ENCODE results near the gene ZNF106.

ZNF106 gene

DNA sequence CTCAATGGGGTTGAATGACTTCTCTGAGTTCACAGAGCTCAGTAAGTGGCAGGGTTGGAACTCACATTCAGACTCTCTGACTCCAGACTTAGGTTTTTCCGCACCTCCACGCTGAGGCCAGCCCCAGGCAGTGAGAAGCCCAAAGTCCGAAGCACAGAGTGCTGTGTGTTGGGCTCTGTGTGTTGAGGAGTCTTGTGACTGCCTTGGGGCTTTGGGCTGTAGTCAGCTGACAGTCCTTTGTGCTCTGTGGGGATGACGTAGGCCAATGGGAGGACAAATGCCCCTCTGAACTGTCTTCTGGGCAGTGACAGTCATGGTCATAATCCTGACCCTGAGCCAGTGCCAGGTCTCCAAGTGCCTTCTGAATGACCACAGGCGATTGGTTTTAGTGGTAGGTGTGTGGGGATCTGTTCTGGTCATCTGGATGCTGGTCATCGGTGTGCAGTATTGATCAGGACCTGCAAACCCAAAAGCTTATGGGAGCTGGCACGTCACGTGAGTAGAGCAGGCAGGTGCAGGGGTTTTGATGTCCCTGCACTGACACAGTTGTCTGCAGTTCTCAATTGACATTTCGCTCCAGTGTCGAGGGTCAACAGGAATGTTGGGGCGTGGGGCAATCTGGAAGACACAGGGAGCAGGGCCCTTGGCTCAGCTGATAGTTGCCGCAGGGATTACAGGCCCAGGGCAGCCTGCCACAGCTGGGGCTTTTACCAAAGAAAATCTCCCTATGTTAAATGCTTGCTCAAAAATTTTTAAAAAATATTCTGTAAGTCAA lies 86.3 kb downstream of the ZNF106 start:
- ATAC-seq = no peak

DNA sequence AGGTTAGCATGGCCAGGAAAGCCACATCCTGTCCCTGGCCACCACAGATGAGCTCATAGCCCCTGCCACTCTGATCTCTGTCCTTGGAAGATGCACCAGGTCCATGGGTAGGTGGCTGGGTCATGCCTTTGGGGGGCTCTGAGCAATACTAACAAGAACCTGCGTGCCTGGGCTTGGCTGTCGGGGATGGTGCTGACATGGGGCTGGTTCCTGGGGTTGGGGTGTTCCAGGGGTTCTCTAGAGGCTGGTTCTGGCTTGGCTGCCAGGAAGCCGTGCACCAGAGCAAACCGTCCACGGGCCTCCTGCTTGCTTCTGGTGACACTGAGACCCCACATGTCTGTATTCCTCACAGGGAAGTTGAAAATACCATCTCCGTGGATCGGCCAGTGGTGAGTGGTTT lies 87.6 kb downstream of the ZNF106 start:
- ATAC-seq = no peak

DNA sequence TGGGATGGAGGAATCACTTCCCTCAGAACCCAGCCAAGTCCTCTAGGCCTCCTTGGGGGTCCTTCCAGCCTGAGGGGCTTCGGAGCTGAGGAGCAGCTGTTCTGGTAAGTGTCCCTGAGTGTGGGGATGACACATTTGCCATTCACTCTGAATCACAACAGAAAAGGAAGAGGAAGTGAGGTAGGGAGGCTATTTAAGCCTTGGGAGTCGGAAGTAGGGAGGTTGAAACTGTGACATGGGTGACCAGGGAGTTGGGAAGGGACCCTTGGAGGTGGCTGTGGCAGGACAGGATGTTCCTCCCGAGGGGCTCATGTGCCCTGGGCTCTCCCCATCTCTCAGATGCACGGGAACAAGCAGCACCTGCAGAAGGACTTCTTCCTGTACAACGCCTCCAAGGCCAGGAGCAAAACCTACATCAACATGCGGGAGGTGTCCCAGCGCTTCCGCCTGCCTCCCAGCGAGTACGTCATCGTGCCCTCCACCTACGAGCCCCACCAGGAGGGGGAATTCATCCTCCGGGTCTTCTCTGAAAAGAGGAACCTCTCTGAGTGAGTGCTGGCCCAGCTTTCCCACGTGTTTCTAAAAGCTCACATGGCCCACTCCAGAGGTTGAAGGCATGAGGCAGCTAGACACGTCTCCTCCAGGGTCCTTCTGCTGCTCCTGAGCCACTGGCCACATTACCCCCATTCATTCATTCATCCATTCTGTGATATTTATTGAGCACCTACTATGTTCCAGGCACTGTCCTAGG lies 88.3 kb downstream of the ZNF106 start:
- no peak for ATAC-seq

DNA sequence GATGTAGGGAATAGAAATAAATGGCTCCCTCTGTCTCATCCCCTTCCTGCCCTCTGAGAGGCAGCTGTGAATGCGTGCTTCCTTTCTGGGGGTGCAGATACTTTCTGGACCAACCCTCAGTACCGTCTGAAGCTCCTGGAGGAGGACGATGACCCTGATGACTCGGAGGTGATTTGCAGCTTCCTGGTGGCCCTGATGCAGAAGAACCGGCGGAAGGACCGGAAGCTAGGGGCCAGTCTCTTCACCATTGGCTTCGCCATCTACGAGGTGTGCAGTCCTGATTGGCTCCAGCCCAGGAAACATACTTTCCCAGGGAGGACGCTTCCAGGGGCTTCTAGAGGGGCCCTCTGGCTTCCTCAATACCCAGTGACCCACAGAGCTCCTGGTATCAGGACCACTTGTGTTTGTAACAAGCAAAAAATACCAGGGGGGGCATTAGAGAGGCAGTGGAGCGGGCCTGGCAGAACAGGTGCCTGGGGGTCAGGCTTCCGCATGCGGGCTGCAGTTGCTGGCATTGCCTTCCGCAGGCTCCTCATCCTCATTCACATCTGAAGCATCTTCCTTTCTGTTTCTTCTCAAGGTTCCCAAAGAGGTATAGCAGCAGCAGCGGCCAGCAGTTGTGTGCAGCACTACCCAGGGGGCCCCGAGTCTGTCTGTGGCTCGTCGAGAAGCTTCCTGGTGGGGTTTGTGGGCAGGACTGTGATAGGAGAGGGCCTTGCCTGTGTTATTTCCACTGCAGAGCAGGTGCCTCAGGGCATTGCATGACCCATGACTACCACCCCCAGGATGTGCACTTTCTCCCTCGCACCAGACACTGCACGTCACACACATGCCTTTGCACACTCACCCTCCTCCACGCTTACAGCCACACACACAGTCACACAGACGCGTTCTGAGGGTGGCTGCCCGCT lies 89.1 kb downstream of the ZNF106 start:
- no peak for ATAC-seq

DNA sequence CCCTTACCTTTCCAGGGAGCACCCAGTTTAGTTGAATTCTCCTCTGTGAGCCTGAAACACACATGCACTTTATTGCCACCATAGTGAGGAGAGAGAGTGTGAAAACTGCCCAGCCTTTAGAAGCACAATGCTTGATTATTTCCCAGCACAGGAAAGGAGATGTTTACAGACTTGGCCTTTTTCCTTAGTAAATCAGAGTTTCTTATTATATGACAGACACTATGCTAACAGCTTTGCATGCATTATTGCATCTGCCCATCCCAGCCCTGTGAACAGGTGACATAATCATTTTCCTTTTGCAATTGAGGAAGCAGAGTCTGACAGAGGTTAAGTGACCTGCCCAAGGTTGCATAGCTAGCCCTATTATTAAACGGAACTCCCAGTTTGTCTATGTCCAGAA lies 95.1 kb downstream of the ZNF106 start:
- ATAC-seq = no peak

DNA sequence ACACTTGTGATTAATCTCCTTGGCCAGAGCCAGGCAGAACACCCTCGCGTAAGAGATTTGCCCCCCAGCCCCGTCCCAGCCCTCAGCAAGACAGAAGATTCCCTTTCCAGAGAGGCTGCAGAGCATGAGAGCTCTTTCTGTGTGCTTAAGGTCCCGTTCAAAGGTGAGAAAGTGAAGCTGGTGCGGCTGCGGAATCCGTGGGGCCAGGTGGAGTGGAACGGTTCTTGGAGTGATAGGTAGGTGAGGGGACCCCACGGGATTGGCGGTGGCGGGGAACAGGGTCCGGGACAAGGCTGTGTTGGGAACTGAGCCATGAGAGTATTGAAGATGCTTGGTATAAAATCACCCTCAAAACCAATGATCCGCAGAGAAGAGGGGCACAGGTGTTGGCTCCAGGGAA lies 96.8 kb downstream of the ZNF106 start:
- ATAC-seq = no peak

DNA sequence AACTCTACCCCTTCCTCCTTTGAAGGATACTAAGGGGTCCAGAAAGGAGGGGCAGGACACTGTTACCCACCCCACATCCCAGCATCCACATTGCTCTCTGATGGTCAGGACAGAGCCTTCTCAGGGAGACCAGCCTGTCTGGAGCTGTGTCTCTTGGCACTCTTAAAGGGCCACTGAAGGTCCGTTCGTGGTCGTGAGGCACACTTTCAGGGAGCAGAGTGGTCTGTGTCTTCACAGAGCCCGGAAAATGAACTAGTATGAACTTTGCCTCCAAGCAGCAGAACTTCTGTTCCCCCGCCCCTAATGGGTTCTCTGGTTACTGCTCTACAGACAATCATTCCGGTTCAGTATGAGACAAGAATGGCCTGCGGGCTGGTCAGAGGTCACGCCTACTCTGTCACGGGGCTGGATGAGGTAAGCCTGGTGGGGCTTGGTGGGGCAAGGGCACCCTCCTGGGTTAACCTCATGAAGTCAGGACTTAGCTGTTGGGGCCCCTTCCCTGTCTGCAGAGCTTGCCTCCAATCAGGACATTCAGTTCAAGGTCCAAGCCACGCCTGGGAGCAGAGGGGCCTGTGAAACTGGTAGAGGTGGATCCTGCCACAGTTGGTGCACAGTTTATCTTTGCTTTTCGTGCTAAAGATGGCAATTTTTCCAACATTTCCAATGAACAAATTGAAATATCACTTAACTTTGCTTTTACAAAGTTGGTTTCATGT lies 98.5 kb downstream of the ZNF106 start:
- ATAC-seq = no peak

DNA sequence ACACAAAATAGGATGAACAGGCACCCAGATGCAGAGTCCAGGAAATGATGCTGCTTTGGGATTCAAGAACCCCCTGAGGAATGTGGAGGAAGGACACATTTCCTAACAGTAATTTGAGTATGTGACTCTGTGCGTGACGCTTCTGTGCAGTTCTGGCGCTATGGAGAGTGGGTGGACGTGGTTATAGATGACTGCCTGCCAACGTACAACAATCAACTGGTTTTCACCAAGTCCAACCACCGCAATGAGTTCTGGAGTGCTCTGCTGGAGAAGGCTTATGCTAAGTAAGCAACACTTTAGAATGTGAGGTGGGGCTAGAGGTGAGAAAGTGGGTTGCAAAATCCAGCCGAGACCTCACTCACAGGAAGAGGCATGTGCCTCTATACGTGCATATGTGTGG lies 103.3 kb downstream of the ZNF106 start:
- no peak for ATAC-seq

DNA sequence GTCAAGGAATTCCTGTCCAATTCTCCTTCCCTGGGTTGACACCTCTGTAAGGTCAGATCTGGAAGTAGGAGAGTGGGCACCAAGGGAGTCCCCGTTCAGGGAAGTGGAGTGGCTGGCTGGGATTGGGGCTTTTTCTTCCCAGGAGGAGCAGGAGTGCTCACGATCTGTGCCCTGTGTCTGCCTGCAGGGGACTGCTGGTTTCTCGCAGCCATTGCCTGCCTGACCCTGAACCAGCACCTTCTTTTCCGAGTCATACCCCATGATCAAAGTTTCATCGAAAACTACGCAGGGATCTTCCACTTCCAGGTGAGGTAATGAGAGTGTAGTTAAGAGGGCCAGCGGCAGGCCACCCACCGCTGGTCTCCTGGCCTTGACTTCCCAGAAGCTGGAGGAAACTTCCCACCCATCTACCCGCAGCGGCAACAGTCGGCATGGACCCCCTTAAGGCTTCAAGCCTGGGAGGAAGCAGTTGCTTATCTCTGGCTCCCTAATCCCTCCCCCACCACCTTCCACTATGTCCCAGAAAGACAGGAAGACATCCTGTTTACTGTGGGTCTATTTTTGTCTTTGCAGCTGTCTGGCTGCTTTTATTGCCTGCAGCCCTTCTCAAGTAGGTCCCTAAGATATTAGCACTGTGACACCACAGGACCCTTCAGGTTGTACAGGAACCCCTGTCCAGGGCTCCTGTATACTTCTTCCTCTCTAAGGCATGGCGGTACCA lies 104.8 kb downstream of the ZNF106 start:
- no peak for ATAC-seq

DNA sequence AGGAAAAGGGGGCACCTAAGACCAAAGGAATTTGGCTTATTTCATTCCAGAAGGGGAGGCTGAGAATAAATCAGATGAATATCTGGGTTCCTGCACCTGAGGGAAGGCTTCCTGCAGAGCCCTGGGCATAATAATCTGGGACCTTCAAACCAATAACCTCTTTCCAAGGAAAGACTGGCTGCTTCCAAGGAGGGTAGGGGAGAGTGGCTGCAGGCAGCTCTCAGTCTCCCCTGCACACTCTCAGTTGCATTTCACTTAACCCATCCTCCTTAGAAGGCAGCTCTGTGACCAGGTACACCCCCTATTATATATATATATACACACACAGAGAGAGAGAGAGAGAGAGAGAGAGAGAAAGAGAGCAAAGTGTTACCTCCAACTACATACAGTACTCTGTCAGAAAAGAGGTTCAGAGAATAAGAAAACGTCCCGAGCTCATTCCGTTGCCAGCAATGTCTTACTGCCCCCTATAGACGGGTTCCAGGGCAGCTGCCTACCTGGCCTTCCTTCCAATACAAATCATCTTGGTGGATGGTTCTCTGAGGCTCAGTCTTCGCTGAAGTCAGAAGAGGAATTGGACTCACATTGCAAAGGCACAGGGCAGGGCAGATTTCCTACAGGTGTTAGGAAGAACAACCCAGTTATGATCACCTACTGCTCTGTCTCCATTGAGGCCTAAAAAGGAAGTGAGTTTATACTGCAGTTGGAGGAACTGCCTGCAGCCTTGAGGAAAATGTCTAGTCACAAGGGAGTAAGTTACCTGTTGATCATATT lies 105.5 kb downstream of the ZNF106 start:
- ATAC-seq = no peak

DNA sequence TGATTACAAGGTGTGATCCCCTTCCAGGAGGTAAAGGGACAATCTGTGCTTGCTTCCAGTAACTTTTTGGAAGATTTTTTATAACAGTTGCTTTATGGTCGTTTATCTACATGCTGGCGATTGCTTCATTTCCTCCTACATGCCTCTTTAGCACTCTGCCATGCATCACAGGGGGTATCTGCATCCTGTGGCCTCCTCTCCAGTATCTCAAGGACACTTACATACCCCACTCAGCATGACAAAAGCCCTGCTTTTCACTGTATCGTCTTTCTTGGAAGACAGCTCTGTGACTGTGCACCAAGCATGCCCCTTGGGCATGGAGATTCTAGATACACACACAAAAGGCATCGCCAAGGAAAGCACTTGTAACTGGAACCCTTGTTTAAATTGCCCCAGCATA lies 106.3 kb downstream of the ZNF106 start:
- no peak for ATAC-seq

DNA sequence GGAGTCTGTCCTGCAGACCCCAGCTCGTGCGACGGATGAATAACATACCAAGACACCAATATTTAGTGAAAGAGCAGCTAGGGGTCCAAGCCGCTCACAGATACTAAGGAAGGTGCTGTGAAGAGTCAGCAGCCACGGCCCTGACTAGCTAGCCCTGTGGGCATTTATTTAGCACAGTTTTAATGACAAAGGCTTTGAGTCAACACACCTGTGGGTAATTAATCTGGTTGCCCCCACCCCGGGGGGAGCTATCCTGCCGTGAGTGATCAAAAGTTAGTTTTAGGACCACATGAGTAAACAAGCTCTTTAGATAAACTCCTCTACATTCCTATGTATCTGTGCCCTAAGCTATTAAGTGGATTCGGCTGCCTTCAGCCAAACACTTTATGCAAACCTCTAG lies 112.9 kb downstream of the ZNF106 start:
- no peak for ATAC-seq

DNA sequence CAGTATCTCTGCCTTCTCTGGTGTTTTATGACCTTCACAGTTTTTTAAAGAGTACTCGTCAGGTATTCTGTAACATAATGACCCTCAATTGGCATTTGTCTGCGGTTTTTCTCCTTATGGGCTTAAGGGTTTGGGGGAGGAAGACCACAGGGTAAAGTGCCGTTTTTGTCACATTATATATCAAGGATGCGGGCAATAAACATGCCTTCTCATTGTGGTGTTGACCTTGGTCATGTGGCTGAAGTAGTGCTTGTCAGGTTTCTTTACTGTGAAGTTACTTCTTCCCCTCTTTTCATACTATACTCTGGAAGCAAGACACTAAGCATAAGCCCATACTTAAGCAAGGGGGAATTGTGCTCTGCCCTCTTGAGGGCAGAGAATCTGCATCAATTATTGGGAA lies 115.0 kb downstream of the ZNF106 start:
- no peak for ATAC-seq

DNA sequence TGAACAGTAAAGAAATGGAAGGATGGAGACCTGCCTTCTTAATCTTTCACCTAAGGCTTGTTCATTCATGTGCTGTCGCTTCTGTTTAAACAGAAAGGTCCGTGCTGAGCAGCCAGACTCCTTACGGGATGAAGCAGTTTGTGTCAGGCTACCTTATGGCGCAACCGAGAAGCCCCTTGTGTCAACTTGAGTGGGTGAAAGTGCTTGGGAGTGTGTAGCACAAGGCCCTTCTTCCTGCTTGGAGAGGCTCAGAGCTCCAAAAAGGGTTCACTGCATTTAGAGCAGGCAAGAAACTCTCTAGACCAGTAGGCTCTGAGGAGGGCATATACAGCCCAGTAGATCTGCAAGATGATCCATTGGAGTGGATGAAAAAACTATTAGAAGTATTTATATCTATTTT lies 115.7 kb downstream of the ZNF106 start:
- ATAC-seq = no peak

DNA sequence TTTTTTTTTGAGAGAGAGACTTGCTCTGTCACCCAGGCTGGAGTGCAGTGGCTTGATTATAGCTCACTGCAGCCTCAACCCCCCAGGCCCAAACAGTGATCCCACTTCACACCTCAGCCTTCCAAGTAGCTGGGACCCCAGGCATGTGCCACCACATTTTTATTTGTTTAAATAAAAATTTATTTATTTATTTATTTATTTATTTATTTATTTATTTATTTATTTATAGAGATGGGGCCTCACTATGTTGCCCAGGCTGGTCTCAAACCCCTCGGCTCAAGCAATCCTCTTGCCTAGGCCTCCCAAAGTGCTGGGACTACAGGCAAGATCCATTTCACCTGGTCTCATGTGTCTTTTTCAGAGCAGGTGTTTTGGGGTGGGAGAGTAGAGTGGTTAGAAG lies 116.1 kb downstream of the ZNF106 start:
- no peak for ATAC-seq

DNA sequence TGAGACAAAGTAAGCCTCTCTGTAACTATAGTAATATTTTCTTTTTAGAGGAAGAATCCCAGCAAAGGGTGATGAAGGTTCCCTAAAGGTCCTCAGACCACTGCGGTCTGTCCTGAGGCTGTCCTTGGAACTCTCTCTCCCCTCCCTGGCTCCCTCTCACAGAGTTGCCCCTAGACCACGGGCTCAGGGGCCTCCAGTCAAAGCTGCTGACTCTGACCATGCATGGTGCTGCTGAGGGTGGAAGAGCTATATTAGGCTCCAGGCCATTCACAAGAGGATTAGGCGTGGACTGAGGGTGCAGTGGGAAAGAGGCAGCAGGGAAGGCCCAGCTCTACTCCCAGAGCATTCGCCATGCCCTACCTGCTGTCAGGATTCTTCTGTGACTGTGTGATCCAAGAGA lies 117.0 kb downstream of the ZNF106 start:
- ATAC-seq = no peak

DNA sequence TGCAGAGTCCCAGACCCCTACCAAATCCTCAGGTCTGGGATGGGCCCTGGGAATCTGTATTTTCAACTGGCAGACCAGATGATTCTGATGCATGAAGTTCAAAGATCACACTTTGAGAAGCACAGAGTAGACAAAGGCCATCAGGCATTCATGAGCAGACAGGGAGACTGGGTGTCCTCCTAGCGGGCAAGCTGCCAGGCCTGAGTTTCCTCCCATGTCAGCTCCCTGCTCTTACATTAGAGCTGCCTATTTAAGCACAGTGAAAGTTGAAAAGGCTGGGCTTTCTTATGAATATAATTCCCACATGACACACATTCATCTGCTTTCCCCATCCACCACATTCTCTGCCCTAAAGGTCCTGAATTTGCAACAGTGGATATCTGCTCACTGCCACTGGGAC lies 117.7 kb downstream of the ZNF106 start:
- no peak for ATAC-seq

DNA sequence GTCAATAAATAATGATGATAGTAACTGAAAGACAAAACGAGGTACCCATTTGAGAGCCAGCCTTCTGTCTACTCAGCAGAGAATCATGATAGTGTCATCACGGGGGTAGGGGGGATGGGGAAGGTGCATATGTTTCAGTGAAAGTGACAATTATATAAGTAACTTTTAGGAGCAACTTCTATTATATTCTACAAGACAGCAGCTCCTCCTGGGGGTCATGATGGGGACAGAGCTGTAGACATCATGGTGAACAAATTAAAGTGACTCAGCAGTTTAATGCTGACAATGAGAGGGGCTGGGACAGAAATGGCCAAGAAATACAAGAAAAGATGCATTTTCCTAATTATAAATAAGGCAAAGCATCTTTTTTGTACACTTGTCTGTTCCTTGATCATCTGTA lies 119.8 kb downstream of the ZNF106 start:
- ATAC-seq = peak in 1 of 2 donors; percentile 24

DNA sequence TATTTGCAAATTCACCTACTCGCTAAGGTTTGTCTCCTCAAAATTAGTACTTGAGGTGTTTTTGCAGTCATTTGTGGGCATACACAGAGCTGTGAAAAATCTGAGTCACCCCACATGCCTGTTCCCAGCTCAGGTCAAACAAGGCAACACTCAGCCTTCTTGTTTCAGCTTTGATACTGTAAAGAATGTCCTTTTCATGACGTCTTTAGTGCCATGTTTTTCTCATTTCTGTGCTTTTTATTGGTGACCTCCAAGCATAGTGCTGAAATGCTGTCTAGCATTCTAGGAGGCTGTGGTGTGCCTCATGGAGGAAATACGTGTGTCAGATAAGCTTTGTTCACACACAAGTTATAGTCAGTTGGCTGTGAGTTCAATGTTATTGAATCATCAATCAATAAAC lies 122.8 kb downstream of the ZNF106 start:
- ATAC-seq = no peak

DNA sequence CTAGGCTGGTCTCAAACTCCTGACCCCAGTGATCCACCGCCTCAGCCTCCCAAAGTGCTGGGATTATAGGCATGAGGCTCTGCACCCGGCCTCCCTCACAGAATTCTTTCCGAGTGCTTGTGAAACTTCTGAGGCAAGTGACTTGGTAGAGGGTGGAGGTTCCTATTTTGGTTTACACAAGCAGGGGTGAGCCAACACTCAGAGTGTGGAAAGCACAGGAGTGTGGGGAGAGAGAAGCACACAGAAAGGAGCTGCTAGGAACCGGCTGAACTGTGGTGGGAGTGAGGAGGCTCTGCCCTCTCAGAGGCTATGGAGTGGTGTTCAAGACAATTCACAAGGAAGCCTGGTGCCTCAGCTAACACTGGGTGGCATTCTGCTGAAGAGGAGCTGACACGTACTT lies 123.9 kb downstream of the ZNF106 start:
- no peak for ATAC-seq

DNA sequence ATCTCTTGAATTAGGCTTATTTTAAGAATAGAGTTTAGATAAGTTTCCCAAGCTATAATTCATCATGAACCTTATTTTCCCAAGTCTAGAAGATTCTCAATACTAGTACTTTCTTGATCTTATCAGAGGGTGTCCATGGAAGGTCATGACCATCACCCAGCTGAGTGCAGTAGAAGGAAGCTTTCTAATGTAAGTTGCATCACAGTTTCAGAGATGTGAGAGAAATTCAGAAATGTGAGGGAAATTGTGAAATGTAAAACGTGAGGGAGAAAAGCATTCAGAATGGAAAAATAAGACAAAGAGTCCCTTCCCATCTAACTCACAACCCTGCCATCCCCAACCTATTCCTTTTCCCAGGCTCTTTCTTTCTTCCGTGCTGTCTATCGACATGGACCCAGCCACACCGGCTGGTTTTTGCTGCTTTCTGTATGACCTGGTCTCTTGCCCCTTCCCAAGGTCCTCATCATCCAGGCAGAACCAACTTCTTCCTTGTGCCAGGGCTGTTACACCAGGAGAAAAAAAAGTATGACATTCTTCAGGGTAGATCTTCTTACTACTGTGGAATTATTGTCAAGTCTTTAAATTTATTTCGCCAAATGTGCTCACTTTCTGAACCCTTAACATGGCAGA lies 124.9 kb downstream of the ZNF106 start:
- no peak for ATAC-seq
